HG03095 (cell line): ENCODE measurements around the gene SELENOT.

Experiments
- ATAC-seq: cut with Tn5 transposase; IDR thresholded peaks from one replicate; pipeline ENCODE4 v1.9.1; 2021; ENCODE audit warnings: moderate library complexity; ENCODE audit not compliant: unreplicated experiment

Gene SELENOT

DNA sequence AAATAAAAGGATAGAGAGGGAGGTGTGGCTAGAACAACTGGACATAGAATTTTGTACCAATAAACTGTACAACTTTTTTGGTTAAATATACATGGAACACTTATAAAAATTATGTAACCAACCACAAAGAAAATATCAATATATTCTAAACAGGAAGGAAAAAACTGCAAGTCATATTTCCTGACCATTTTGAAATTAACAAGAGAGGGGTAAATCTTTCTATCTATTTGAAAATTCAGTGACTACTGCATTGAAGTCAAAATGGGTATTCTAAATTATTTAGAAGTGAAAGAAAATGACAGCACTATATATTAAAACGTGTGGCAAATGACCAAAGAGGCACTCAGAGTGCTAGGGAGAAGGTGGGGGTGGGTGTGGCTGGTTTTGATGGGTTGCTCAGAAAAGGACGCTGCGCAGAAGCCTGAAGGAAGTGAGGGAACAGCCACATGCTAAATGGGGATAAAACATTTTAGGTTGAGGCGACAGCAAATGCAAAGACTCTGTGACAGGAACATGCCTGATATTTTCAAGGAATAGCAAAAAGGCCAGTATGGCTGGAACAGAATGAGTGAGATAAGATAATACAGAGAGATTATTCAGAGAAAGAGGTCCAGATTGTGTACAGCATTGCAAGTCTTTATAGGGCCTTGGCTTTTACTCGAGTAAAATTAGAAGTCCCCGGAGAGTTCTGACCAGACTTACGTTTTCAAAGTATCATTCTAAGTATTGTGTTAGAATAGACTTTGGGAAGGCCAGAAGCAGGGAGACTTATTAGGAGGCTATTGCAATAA lies 59.5 kb downstream of the SELENOT start:
- no peak for ATAC-seq

DNA sequence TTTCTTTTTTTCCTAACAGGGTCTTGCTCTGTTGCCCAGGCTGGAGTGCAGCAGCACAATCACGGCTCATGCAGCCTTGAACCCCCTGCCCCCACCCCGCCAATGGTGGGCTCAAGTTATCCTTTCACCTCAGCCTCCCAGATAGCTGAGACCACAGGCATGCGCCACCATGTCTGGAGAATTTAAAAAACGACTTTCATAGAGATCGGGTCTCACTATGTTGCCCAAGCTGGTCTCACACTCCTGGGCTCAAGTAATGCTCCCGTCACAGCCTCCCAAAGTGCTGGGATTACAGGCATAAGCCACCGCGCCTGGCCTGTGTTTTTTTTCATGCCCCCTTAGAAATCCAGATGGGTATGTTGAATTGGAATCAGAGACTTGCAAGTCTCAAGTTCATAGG lies 60.3 kb downstream of the SELENOT start:
- ATAC-seq, result no peak

DNA sequence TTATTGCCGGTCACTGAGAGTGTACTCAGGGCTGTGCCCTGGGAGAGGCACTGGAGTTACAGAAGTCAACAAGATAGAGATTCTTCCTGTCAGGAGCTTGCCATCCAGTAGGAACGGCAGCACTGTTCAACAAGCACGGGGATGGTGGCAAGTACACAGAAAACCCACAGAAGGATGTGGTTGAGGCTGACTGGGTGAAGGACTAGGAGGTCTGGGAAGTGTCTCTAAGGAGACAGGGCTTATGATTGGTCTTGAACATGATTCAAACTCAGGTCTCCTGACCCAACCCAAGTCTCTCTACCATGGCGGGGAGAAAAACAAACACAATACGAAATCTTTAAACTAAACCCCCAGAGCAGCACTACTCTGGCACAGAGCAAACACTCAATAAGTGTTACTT lies 63.0 kb downstream of the SELENOT start:
- no peak for ATAC-seq

DNA sequence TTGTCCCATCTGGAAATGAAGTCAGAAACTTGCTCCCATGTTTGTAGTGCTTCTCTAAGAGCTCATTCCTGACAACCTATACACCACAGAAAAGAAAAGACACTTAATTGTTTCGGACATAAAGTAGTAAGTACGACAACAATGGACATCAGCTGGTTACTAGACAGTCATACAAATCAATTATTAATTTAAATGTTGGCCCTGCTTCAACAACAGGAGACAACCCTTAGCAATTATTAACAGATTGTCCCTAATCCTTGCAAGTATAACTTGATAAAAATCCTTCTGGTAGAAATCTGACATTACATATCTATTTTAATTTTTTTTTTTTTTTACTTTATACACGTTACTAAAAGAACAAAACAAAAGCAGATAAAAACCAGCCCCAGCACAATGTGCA lies 70.8 kb downstream of the SELENOT start:
- ATAC-seq, result no peak

DNA sequence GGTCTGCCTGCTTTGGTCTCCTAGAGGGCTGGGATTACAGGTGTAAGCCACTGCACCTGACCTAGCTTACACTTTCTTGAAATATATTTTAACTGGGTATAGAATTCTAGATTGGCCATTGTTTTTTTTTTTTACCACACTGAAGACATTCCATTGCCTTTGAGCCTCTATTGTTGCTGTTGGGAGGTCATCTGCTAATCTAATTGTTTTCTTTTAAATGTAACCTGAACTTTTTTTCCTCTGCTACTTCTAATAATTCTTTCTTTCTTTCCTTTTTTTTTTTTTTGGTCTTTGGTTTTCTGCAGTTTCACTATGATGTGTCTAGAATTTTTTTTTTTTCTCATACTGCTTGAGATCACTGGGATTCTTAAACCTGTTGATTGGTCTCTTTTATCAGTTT lies 72.5 kb downstream of the SELENOT start:
- ATAC-seq, result no peak
